CD14-positive monocyte (primary cell): Measurements from ENCODE around the gene ILK. TPM values are rescaled to one million over a fixed set of nuclear protein-coding genes. Genes with fewer than 3 reads are reported as not detected.

Source experiments
- DNase-seq, 3 donors: peaks; one replicate each; pipeline ENCODE4 v3.0.0-alpha.2; 2011 to 2022
- H2AFZ ChIP-seq: 2 replicates; pipeline ENCODE4 v1.6.0; 2012; ENCODE audit warnings: mild to moderate bottlenecking, low read depth, low read length, inconsistent platforms; ENCODE audit not compliant: insufficient read depth, poor library complexity, severe bottlenecking
- H3K27ac ChIP-seq, 2 donors: 1 replicate in 1 of 2; 2 replicates in 1 of 2; pipeline ENCODE4 v1.5.1; 2012 to 2013; ENCODE audit warnings: low read length in 2 of 2, control low read depth in 1 of 2, inconsistent platforms in 1 of 2, low read depth in 1 of 2, mild to moderate bottlenecking in 1 of 2
- H3K27me3 ChIP-seq, 2 donors: one replicate each; pipeline versions ENCODE4 v1.6.0 to v1.6.1; 2011 to 2013; ENCODE audit warnings: low read length in 2 of 2; ENCODE audit not compliant: control insufficient read depth in 2 of 2, insufficient read depth in 2 of 2
- H3K36me3 ChIP-seq, 2 donors: replicated peaks in 1 of 2; 1 replicate in 1 of 2; 2 replicates in 1 of 2; pipeline versions ENCODE4 v1.5.1 to v1.6.1; 2012 to 2013; ENCODE audit warnings: low read length in 2 of 2, control low read depth in 1 of 2, inconsistent platforms in 1 of 2, mild to moderate bottlenecking in 1 of 2; ENCODE audit not compliant: insufficient read depth in 2 of 2, control insufficient read depth in 1 of 2
- H3K4me1 ChIP-seq, 2 donors: 1 replicate in 1 of 2; 2 replicates in 1 of 2; pipeline versions ENCODE4 v1.5.1 to v1.6.1; 2012 to 2013; ENCODE audit warnings: low read length in 2 of 2, control low read depth in 1 of 2, inconsistent platforms in 1 of 2, mild to moderate bottlenecking in 1 of 2, moderate library complexity in 1 of 2; ENCODE audit not compliant: insufficient read depth in 2 of 2, control insufficient read depth in 1 of 2
- H3K4me2 ChIP-seq: replicated peaks from 2 replicates; pipeline ENCODE3; 2012; ENCODE audit warnings: low read length, moderate library complexity, mild to moderate bottlenecking; ENCODE audit not compliant: poor library complexity, severe bottlenecking; ENCODE audit errors: extremely low read depth
- H3K4me3 ChIP-seq, 3 experiments: fragments of 200-600 bp in 1 of 3; sonication (generic) in 1 of 3; replicated peaks in 1 of 3; 1 replicate in 2 of 3; 2 replicates in 1 of 3; pipeline ENCODE4 v1.5.1; 2011 to 2013; ENCODE audit warnings: low read length in 3 of 3, mild to moderate bottlenecking in 3 of 3, control low read depth in 2 of 3, low read depth in 2 of 3, inconsistent platforms in 1 of 3, moderate library complexity in 1 of 3
- H3K79me2 ChIP-seq: 2 replicates; pipeline ENCODE4 v1.6.0; 2012; ENCODE audit warnings: mild to moderate bottlenecking, control low read depth, inconsistent platforms, low read length, moderate library complexity; ENCODE audit not compliant: insufficient read depth
- H3K9ac ChIP-seq: 2 replicates; pipeline ENCODE4 v1.6.0; 2017; ENCODE audit warnings: low read length, mild to moderate bottlenecking; ENCODE audit not compliant: insufficient read depth, poor library complexity, severe bottlenecking
- H3K9me3 ChIP-seq, 2 donors: replicated peaks in 1 of 2; 1 replicate in 1 of 2; 2 replicates in 1 of 2; pipeline versions ENCODE4 v1.5.1 to v1.6.1; 2012 to 2013; ENCODE audit warnings: low read length in 2 of 2, control low read depth in 1 of 2; ENCODE audit not compliant: control insufficient read depth in 1 of 2, insufficient read depth in 1 of 2
- H4K20me1 ChIP-seq: 2 replicates; pipeline ENCODE4 v1.6.0; 2012; ENCODE audit warnings: mild to moderate bottlenecking, low read length, control low read depth, moderate library complexity; ENCODE audit not compliant: insufficient read depth
- H3K27ac Mint-ChIP-seq, 7 donors: one replicate each; pipeline ENCODE4 v1.8.0; 2020; ENCODE audit warnings: mild to moderate bottlenecking in 7 of 7, mixed read lengths in 7 of 7, moderate library complexity in 6 of 7, inconsistent platforms in 2 of 7
- H3K27me3 Mint-ChIP-seq, 3 donors: one replicate each; pipeline ENCODE4 v1.8.0; 2021 to 2022; ENCODE audit warnings: low read depth in 3 of 3, mild to moderate bottlenecking in 3 of 3, mixed read lengths in 3 of 3, moderate library complexity in 3 of 3, inconsistent platforms in 1 of 3
- H3K36me3 Mint-ChIP-seq, 2 donors: one replicate each; pipeline ENCODE4 v1.8.0; 2020; ENCODE audit warnings: mixed read lengths in 2 of 2, inconsistent platforms in 1 of 2, mild to moderate bottlenecking in 1 of 2
- H3K4me1 Mint-ChIP-seq: one replicate; pipeline ENCODE4 v1.8.0; 2020; ENCODE audit warnings: mild to moderate bottlenecking, mixed read lengths
- H3K4me3 Mint-ChIP-seq, 2 donors: one replicate each; pipeline ENCODE4 v1.8.0; 2020; ENCODE audit warnings: mild to moderate bottlenecking in 2 of 2, mixed read lengths in 2 of 2, moderate library complexity in 1 of 2
- H3K9me3 Mint-ChIP-seq, 7 donors: one replicate each; pipeline ENCODE4 v1.8.0; 2020 to 2022; ENCODE audit warnings: mixed read lengths in 7 of 7, mild to moderate bottlenecking in 6 of 7, moderate library complexity in 6 of 7, inconsistent platforms in 2 of 7
- CTCF ChIP-seq: fragments of 200-600 bp; IDR thresholded peaks from one replicate; pipeline ENCODE4 v1.8.0; 2022; ENCODE audit warnings: antibody characterized with exemption, mild to moderate bottlenecking
- WGBS: methylation state at CpG from one replicate; pipeline ENCODE4 v1.1.5; 2013; ENCODE audit warnings: missing lambda C conversion rate; ENCODE audit not compliant: insufficient coverage; 5-methylcytosine and 5-hydroxymethylcytosine counted together
- intact Hi-C, 2 donors: fragments of 100-400 bp; cut with micrococcal nuclease; formaldehyde crosslinking; loops; one replicate each; pipeline versions ENCODE4 v1.15.0 to v1.15.1; 2023
- polyA plus RNA-seq, 3 donors: library from polyadenylated mRNA; depleted of rRNA in 1 of 3; unstranded in 2 of 3; stranded (reverse) in 1 of 3; fragments of 300-500 nt in 2 of 3; fragments of >200 nt in 1 of 3; fragmentation: Illumina TruSeq in 2 of 3; gene quantifications; 1 replicate in 2 of 3; 2 replicates in 1 of 3; pipeline ENCODE4 v1.2.3, GENCODE V29; 2012 to 2021

Gene ILK
- polyA plus RNA-seq, 3 donors = 165 to 271 (median 250) TPM

GRCh38 chr11:6640985-6641701, 37.6 kb downstream of the ILK start:
- H3K9me3 Mint-ChIP-seq = no peaks in the 10 kb centered on the region
- Histone ChIP-seq H3K79me2 (no peaks in the 10 kb centered on the region), H3K4me1 (peaks cover 18 to 24% of the 10 kb centered on the region in 2 donors), H3K9me3 (no peaks in the 10 kb centered on the region), H3K9ac (no peak overlapping the region), H2AFZ (no peak overlapping the region), H3K4me2 (no peak overlapping the region), H3K27ac (no peak overlapping the region), H3K27me3 (no peaks in the 10 kb centered on the region), H3K36me3 (no peaks in the 10 kb centered on the region), H4K20me1 (no peaks in the 10 kb centered on the region), H3K4me3 (no peak overlapping the region)
- no peaks in the 10 kb centered on the region for H3K4me1 Mint-ChIP-seq
- DNase-seq = no peak
- no peak for TF ChIP-seq CTCF
- H3K36me3 Mint-ChIP-seq = no peaks in the 10 kb centered on the region
- intact Hi-C loops = no loop called here
- WGBS = 98% methylated on average over 26 of the region's 26 CpGs
- H3K27ac Mint-ChIP-seq = no peak overlapping the region
- peaks cover 0 to 2% (median 0%) of the 10 kb centered on the region in 3 donors for H3K27me3 Mint-ChIP-seq
- no peak overlapping the region for H3K4me3 Mint-ChIP-seq

- Mint-ChIP-seq H3K27me3 (peaks cover 0 to 2% (median 0%) of the 10 kb centered on the region in 3 donors), H3K9me3 (no peaks in the 10 kb centered on the region), H3K4me1 (no peaks in the 10 kb centered on the region), H3K27ac (no peak overlapping the region), H3K4me3 (no peak overlapping the region), H3K36me3 (no peaks in the 10 kb centered on the region)
- 60% methylated on average over 6 of the region's 7 CpGs for WGBS
- no peaks in the 10 kb centered on the region for H3K27me3 ChIP-seq
- no peak overlapping the region for H2AFZ ChIP-seq
- H3K4me2 ChIP-seq = no peak overlapping the region
- no peaks in the 10 kb centered on the region for H4K20me1 ChIP-seq
- H3K9me3 ChIP-seq = no peaks in the 10 kb centered on the region
- H3K9ac ChIP-seq = no peak overlapping the region
- peaks cover 28 to 32% of the 10 kb centered on the region in 2 donors for H3K4me1 ChIP-seq
- no peak overlapping the region for H3K27ac ChIP-seq
- no peak overlapping the region for H3K4me3 ChIP-seq
- no peaks in the 10 kb centered on the region for H3K36me3 ChIP-seq
- H3K79me2 ChIP-seq = no peaks in the 10 kb centered on the region
- intact Hi-C loops = no loop called here
- TF ChIP-seq CTCF = no peak
- no peak for DNase-seq
Measured at GRCh38 chr11:6642957-6643356, 39.4 kb downstream of the ILK start.
